ENCODE data around the gene MPZL3.

The MPZL3 gene

GRCh38 chr11:118180300-118180703 is 71.9 kb downstream of the MPZL3 start:
- DNase-seq = peak; percentile 37

DNA sequence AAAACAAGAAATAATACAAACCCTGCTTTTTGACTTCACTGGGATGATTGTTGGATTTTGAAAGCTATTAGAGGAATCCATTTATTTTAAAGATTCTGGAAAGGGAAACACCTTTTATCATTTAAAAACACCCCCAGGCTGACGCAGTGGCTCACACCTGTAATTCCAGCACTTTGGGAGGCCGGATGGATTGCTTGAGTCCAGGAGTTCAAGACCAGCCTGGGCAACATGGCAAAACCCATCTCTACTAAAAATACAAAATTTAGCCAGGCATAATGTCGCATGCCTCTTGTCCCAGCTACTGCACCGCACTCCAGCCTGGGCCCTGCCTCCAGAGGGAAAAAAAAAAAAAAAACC is 75.4 kb downstream of the MPZL3 start:
- no peak for DNase-seq
